HG03196 (cell line): ENCODE data around the gene GDPD5.

Source experiments
- ATAC-seq: cut with Tn5 transposase; IDR thresholded peaks from one replicate; pipeline ENCODE4 v1.9.1; 2021; ENCODE audit not compliant: unreplicated experiment

GDPD5 gene

DNA sequence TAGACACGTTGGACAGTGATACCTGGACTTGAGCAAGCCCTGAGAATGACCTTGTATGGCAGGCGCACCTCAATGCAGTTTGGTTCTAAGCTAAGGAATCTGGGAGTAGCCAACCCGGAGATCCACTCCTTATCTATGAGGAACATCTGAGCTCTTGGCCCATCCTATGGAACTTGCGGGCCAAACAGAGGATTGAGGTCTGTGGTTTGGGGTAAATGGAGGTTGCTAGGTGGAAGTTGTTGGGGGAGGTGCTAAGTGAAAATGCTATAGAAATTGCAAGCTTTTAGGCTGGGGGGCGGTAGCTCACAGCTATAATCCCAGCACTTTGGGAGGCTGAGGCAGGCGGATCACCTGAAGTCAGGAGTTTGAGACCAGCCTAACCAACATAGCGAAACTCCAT, 8.9 kb downstream of the GDPD5 start:
- ATAC-seq: no peak

DNA sequence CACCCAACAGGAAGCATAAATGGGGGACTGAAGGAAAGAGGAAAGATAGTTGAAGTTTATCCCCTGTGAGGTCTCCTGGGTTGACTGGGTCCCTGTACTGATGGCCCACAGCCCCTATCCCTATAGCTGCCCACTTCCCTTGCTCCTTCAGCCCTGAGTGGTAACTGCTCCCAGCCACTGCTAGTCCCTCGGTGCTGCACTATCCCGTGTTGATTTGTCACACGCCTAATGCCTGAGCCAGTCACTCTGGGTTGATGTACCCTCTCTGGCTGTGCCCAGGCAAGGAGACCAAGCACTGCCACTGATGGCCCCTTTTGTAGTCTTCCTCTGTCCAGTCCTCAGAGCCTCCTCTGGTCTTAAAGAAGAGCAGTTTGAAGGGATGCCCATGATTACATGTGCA, 9.6 kb downstream of the GDPD5 start:
- no peak for ATAC-seq

DNA sequence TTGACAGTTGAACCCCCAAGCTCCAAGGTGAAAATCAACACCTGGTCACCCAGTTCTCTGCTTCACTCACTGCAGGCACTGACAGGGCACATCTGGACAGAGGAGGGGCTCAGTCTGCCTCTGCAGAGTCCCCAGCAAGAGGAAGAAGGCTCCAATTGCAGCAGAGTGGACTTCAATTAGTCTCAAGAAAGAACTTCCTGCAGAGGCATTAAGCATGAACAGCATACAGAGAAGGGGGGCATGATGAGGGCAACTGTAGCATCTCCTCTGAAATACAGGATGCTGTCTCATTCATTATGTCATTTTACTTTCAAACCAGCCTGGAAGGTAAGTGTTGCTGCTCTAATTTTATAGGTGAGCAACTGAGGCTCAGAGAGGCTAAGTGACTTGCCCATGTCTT, 11.1 kb downstream of the GDPD5 start:
- ATAC-seq: no peak

GRCh38 chr11:75513250-75513649, 12.5 kb downstream of the GDPD5 start:
- no peak for ATAC-seq

DNA sequence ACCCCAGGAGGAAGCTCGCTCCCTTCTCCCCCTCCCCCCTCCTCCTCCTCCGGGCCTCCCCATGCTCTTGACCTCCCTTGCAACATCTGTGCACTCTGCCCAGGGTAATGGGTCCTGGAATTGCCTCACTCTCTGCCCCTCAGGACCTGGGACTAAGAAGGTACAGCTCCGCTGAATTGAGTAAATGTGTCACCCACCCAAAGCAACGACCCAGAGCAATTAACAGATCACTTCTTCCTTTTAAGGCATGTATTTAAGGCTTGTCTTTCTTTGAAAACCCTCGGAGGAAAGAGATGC, 15.1 kb downstream of the GDPD5 start:
- no peak for ATAC-seq

GRCh38 chr11:75510004-75510722, 15.6 kb downstream of the GDPD5 start:
- no peak for ATAC-seq

- ATAC-seq: no peak
Observed at GRCh38 chr11:75509020-75509720, 16.6 kb downstream of the GDPD5 start.

DNA sequence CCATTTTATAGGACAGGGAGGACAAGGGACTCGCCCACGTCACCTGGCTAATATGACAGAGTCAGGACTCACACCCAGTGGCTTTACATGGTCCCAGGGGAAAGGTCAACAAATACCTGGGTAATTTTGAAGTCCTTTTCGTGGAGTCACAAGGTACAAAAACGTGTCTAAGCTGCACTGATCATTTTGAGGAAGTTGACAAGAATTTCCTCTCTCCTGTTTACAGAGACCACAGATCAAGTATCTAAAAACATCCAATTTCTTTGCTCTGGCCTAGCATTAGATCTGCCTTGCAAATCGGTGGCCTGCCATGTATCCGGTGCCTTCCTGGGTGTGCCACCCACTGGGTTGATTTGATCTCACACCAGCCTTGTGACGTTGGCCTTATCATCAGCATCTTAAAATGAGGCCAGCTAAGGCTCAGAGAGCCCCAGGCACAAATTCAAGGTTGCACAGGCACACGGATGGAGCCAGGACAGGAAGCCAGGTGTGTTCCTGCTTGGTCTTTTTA, 17.6 kb downstream of the GDPD5 start:
- peak; percentile 44 for ATAC-seq

- no peak for ATAC-seq
Observed at GRCh38 chr11:75507571-75507970, 18.2 kb downstream of the GDPD5 start.

GRCh38 chr11:75506827-75507226, 18.9 kb downstream of the GDPD5 start:
- ATAC-seq: no peak

DNA sequence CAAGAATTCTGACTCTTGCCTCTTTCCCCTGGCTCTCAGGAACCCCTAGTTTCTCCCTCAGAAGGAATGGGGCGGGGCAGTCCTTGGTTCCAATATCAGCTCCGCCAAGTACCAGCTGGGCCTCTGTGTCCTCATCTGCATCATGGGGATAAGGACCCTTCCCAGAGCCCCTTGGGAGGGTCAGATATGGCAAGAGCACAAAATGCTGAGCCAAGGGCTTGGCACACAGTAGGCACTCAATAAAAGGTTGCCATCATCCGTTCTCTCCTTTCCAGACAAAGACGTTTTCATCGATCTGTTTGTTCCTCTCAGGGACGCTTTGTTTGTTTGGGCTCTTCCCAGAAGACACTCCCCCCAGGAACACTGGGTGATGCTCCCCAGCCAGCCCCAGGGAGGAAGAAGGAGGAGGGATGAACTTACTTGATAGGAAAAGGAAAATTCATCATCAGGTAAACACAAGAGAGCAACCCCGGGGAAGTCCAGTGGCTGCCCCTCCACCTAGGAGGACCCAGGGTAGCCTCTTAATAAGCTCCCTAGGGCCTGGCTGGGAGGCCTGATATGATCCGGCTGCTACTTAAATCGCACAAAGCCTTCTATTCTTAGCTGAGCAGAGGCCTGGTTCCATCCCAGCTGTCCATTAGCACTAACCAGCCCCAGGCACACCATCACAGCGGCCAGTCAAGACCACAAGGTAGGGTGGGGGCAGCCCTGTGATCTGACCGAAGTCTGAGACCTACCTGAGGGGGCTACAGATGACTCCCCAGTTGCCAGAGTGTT, 19.6 kb downstream of the GDPD5 start:
- no peak for ATAC-seq

DNA sequence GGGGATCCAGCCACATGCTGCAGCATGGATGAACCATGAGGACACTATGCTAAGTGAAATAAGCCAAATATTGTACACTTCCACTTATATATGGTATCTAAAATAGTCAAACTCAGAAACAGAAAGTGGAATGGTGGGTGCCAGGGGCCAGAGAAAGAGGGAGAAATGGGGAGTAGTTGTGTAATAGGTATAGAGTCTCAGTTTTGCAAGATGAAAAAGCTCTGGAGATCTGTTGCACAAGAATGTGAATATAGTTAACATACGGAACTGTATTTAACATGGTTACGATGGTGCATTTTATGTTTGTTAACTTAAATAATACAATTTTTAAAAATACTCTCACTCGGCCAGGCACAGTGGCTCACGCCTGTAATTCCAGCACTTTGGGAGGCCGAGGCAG, 21.2 kb downstream of the GDPD5 start:
- ATAC-seq: no peak

DNA sequence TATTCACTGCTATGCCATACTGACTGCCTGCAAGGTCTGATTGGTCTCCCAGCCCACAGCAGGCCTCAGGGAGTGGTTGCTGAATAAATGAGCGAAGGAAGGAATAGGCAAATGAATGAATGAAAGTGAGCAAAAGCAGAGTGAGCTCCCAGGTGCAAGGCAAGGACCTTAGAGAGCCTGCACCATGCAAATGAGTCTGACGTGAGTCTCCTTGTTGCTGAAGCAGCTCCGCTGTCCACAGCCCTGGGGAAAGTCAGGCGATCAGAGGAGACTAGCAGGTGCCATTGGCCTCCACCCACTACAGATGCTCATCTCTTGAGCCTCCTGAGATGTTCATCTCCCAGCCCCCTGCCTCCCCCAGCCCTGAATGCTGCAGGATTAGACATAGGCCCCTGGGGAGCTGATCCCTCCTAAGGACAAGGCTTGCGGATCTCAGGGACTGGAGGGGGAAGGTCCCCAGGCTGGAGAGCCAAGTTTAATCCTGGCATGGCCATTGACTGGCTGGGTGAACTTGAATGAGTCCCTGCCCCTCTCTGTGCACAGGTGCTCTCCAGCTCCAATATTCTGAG, 22.1 kb downstream of the GDPD5 start:
- no peak for ATAC-seq

GRCh38 chr11:75502138-75502537, 23.6 kb downstream of the GDPD5 start:
- ATAC-seq: no peak

- no peak for ATAC-seq
Observed at GRCh38 chr11:75500742-75501141, 25.0 kb downstream of the GDPD5 start.

DNA sequence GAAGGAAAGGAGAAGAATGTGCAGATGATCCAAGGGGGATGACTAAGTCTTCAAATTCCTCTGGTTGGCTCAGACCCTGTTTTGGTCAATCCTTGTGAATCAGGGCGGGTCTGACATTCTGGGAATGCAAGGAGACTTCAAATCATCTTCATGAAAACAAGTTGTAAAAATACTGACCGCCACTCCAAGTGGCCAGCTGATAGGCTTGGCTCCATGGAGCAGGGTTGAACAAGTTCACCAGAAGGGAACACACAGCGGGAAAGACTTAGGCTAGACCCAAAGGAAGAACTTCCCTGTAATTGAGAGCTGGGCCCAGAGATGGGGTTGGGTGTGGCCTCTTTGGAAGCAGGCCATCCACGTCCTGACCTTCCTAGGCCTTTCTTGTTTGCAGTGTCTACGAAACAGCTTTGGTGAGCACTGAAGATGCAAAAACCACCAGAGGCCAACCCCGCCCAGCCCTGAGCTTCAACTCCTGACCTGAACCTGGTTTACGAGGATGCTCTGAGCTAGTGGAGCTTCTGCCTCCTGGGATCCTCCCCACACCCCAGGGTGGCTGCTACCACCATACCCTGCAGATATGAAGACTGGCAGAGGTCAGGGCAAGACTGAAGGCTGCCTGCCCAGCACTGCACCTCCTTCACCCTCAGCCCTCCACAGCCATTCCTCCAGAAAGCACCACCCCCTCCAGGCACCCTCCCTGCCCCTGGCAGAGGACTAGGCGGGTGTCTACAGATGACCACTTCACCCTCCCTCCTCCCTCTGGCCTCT, 26.1 kb downstream of the GDPD5 start:
- ATAC-seq: no peak

DNA sequence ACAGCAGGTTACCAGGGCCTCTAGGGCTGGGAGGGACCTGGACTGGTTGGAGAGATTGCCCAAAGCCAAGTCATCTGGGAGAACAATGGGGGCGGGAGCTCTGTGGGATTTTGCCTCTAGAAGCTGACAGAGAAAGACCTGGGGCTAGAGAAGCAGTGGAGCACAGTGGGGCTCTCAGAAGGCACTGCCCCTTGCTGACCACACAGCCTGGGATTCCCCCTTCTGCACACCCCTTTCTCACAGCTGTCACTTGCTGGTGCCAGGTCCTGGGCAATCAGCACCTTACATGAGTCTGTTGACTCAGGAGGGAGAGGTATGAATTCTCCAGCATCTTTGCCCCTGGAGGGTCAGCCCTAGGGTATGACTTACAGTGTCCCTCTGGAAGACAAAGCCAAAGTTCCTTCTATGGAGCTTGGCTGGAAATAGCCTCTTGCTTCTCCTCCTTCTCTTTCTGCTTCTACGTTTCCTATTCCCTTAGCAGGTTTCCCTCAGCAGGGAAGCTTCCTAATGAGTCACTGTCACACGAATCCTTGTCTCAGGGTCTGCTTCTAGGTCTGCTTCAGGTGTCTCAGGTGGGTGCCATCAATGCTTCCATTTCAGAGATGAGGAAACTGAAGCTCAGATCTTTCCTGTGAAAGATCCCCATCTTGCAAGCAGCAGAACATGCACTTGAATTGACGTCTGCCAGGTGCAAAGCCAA, 27.0 kb downstream of the GDPD5 start:
- ATAC-seq: no peak

DNA sequence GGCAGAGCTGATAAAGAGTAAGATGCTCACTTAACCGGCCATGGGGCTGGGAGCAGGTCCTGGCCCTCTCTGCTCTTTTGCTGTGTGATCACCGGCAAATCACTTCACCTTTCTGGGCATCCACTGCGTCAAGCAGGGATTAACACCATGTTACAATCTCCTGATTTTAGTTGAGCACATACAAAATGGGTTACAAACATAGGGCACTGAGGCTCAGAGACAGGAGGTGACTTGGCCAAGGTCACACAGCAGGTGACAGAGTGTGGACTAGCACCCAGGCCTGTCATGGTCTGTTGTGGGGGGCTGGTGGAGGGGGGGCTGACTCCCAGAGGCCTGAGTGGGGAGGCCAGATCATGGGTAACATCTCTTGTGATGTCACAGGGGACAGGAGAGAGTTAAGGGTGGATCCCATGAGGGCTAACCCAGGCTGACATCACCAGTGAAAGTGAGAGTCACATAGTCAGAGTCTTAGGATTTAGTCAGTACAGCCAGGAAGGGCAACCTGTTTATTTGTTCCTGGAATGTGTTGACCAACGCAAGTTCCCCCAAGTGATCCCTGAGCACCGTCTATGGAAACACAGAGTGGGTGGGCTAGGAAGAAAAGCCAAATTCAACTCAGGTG, 27.8 kb downstream of the GDPD5 start:
- ATAC-seq: no peak

DNA sequence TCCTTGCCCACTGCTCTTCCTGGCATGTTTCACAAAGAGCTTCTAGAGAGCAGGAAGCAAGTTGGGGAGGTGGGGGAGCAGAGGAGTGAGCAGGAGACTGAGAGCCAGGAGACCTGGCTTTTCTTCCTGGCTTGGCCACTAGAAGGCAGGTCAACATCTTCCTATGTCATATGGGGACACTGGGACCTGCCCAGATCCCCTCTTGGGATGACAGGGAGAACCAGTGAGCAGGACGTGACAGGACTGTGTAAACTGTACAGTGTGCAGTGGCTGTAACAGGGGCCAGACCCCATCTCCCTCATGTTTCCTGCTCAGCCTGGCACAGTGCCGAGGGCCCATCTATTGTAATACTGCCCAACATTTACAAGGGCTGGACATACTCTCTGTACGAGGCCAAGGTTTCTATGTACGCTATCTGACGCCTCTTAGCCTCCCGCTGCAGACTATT, 29.4 kb downstream of the GDPD5 start:
- no peak for ATAC-seq
